ENCODE data around the gene MED13L.

DNA sequence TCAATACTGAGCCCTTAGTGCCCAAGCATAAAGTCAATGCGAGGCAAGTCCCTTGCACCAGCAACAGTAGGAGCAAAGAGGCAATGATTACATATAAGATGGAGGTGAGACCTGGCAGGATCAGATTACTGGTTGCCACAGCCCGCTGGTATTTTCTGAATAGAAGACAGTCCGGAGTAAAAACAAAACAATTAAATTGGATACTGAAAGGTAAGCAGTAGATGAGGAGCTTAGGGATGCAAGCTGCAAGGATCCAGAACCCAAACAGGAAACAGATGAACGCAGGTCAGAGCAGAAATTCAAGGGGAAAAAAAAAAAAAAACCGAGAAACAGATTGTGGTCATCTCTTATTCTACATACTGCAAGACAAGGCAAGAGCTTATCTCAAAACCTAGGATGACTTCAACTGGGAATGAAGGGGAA, 119.6 kb downstream of the MED13L start:
- no peak for TF ChIP-seq EGR1 (IDR thresholded peaks at IDR 0.05; ENCODE audit: low read depth in 2 of 2)
- TF ChIP-seq SP1 (IDR thresholded peaks at IDR 0.05), result no peak
- TF ChIP-seq YY1 (IDR thresholded peaks at IDR 0.05), result no peak
- TF ChIP-seq, protein P1, sequence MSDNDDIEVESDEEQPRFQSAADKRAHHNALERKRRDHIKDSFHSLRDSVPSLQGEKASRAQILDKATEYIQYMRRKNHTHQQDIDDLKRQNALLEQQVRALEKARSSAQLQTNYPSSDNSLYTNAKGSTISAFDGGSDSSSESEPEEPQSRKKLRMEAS (IDR thresholded peaks at IDR 0.05), result no peak
- TF ChIP-seq, protein P2, sequence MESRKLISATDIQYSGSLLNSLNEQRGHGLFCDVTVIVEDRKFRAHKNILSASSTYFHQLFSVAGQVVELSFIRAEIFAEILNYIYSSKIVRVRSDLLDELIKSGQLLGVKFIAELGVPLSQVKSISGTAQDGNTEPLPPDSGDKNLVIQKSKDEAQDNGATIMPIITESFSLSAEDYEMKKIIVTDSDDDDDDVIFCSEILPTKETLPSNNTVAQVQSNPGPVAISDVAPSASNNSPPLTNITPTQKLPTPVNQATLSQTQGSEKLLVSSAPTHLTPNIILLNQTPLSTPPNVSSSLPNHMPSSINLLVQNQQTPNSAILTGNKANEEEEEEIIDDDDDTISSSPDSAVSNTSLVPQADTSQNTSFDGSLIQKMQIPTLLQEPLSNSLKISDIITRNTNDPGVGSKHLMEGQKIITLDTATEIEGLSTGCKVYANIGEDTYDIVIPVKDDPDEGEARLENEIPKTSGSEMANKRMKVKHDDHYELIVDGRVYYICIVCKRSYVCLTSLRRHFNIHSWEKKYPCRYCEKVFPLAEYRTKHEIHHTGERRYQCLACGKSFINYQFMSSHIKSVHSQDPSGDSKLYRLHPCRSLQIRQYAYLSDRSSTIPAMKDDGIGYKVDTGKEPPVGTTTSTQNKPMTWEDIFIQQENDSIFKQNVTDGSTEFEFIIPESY (IDR thresholded peaks at IDR 0.05), result no peak
- TF ChIP-seq HNF4A (conservative IDR thresholded peaks at IDR 0.05), result no peak
- TF ChIP-seq, protein P3, sequence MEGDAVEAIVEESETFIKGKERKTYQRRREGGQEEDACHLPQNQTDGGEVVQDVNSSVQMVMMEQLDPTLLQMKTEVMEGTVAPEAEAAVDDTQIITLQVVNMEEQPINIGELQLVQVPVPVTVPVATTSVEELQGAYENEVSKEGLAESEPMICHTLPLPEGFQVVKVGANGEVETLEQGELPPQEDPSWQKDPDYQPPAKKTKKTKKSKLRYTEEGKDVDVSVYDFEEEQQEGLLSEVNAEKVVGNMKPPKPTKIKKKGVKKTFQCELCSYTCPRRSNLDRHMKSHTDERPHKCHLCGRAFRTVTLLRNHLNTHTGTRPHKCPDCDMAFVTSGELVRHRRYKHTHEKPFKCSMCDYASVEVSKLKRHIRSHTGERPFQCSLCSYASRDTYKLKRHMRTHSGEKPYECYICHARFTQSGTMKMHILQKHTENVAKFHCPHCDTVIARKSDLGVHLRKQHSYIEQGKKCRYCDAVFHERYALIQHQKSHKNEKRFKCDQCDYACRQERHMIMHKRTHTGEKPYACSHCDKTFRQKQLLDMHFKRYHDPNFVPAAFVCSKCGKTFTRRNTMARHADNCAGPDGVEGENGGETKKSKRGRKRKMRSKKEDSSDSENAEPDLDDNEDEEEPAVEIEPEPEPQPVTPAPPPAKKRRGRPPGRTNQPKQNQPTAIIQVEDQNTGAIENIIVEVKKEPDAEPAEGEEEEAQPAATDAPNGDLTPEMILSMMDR (IDR thresholded peaks at IDR 0.05; ENCODE audit: low read depth, low read length, missing input control), result no peak
- TF ChIP-seq RAD21 (IDR thresholded peaks at IDR 0.05), result no peak
- TF ChIP-seq GABPA (IDR thresholded peaks at IDR 0.05 in 1 of 2, conservative IDR thresholded peaks at IDR 0.05 in 1 of 2), result no peak
